Measurements from ENCODE around the gene FAM180B. TPM values are rescaled to one million over a fixed set of nuclear protein-coding genes. Genes with fewer than 3 reads are reported as not detected.

Gene FAM180B
- total and polyA plus RNA-seq, 2 of the 13 experiments (the other 11 are each of a cell fraction or from before 2014, with no cell fraction given): 0.40 to 1.0 TPM

GRCh38 chr11:47552566-47553405 lies 33.7 kb upstream of the FAM180B start, which contains the start of gene CELF1 (continued):
- TF ChIP-seq RARA (CRISPR knock-in tag; IDR thresholded peaks at IDR 0.05) (peak; percentile 28; the same call in 1 of the 2 replicates), MYC (CRISPR knock-in tag; IDR thresholded peaks at IDR 0.05; ENCODE audit: borderline replicate concordance) (peak; percentile 83), ZNF891 (CRISPR knock-in tag; IDR thresholded peaks at IDR 0.05) (peak; percentile 34; the same call in 1 of the 2 replicates), DRAP1 (CRISPR knock-in tag; IDR thresholded peaks at IDR 0.05) (peak; percentile 63; the same call in 1 of the 2 replicates), SP1 (IDR thresholded peaks at IDR 0.05) (no peak), SP1 (CRISPR knock-in tag; IDR thresholded peaks at IDR 0.05) (peak; percentile 26), PTBP1 (IDR thresholded peaks at IDR 0.05; ENCODE audit: low read depth, low read length, poor library complexity, severe bottlenecking) (peak; percentile 86), ZBTB39 (CRISPR knock-in tag; IDR thresholded peaks at IDR 0.05) (peak; percentile 59; the same call in 1 of the 2 replicates), KLF13 (CRISPR knock-in tag; IDR thresholded peaks at IDR 0.05) (0 out of 2 replicates have a peak, but pooled peaks have one; percentile 59), POLR2A (IDR thresholded peaks at IDR 0.05; ENCODE audit: insufficient read depth in 1 of 2, low read depth in 2 of 2, low read length in 2 of 2) (peak; percentile 42 to 82; a peak in 3 of 4 replicates), ZNF142 (CRISPR knock-in tag; IDR thresholded peaks at IDR 0.05) (peak; percentile 71; the same call in 1 of the 2 replicates), THAP11 (CRISPR knock-in tag; IDR thresholded peaks at IDR 0.05) (peak; percentile 88), ZNF724P (CRISPR knock-in tag; IDR thresholded peaks at IDR 0.05; ENCODE audit: borderline replicate concordance) (peak; percentile 19; the same call in 1 of the 2 replicates), HOXA9 (CRISPR knock-in tag; IDR thresholded peaks at IDR 0.05; ENCODE audit: borderline replicate concordance) (no peak), ZNF782 (CRISPR knock-in tag; IDR thresholded peaks at IDR 0.05; ENCODE audit: borderline replicate concordance) (peak; percentile 82), HNRNPUL1 (IDR thresholded peaks at IDR 0.05; ENCODE audit: low read depth, low read length) (no peak), MAFK (conservative IDR thresholded peaks at IDR 0.05 in 1 of 2, IDR thresholded peaks at IDR 0.05 in 1 of 2; ENCODE audit: low read length in 2 of 2) (no peak), KLF6 (CRISPR knock-in tag; IDR thresholded peaks at IDR 0.05) (peak; percentile 78; the same call in 1 of the 2 replicates), MED8 (CRISPR knock-in tag; IDR thresholded peaks at IDR 0.05; ENCODE audit: insufficient replicate concordance) (peak; percentile 30), ZNF230 (CRISPR knock-in tag; IDR thresholded peaks at IDR 0.05) (peak; percentile 56; the same call in 1 of the 2 replicates), DMAP1 (CRISPR knock-in tag; IDR thresholded peaks at IDR 0.05) (peak; percentile 73), SNAI1 (CRISPR knock-in tag; IDR thresholded peaks at IDR 0.05; ENCODE audit: borderline replicate concordance) (peak; percentile 62; the same call in 1 of the 2 replicates)
